ENCODE results near the gene MGAT1.

MGAT1 gene

GRCh38 chr5:180739271-180739670 is 63.3 kb downstream of the MGAT1 start:
- DNase-seq = no peak
- TF ChIP-seq EZH2 (IDR thresholded peaks at IDR 0.05; ENCODE audit: borderline replicate concordance, low read depth, low read length, severe bottlenecking) = no peak
- TF ChIP-seq, protein P1, sequence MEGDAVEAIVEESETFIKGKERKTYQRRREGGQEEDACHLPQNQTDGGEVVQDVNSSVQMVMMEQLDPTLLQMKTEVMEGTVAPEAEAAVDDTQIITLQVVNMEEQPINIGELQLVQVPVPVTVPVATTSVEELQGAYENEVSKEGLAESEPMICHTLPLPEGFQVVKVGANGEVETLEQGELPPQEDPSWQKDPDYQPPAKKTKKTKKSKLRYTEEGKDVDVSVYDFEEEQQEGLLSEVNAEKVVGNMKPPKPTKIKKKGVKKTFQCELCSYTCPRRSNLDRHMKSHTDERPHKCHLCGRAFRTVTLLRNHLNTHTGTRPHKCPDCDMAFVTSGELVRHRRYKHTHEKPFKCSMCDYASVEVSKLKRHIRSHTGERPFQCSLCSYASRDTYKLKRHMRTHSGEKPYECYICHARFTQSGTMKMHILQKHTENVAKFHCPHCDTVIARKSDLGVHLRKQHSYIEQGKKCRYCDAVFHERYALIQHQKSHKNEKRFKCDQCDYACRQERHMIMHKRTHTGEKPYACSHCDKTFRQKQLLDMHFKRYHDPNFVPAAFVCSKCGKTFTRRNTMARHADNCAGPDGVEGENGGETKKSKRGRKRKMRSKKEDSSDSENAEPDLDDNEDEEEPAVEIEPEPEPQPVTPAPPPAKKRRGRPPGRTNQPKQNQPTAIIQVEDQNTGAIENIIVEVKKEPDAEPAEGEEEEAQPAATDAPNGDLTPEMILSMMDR (IDR thresholded peaks at IDR 0.05; ENCODE audit: borderline replicate concordance, extremely low read depth, low read length, poor library complexity, severe bottlenecking) = no peak
- Histone ChIP-seq H3K9me3 (ENCODE audit: insufficient read depth, low read length, severe bottlenecking) (no peaks in the 10 kb centered on the region), H3K4me3 (ENCODE audit: low read depth in 1 of 2, low read length in 2 of 2) (no peak overlapping the region), H3K27me3 (ENCODE audit: insufficient read depth, low read length, poor library complexity) (peaks cover 7% of the 10 kb centered on the region), H3K36me3 (ENCODE audit: insufficient read depth, low read length) (no peaks in the 10 kb centered on the region), H3K4me2 (ENCODE audit: insufficient read depth, low read length) (no peak overlapping the region), H3K27ac (ENCODE audit: low read length) (no peak overlapping the region), H4K20me1 (ENCODE audit: insufficient read depth, low read length) (no peaks in the 10 kb centered on the region), H3K79me2 (ENCODE audit: insufficient read depth, low read length) (no peaks in the 10 kb centered on the region), H3K9ac (ENCODE audit: low read depth, low read length) (no peak overlapping the region), H2AFZ (ENCODE audit: low read depth, low read length) (no peak overlapping the region), H3K4me1 (ENCODE audit: insufficient read depth, low read length) (no peaks in the 10 kb centered on the region)
- no peak for ATAC-seq (ENCODE audit: insufficient read depth, low read depth)

- Histone ChIP-seq H3K9ac (ENCODE audit: low read depth, low read length) (no peak overlapping the region), H3K36me3 (ENCODE audit: insufficient read depth, low read length) (no peaks in the 10 kb centered on the region), H3K27ac (ENCODE audit: low read length) (no peak overlapping the region), H3K4me1 (ENCODE audit: insufficient read depth, low read length) (no peaks in the 10 kb centered on the region), H4K20me1 (ENCODE audit: insufficient read depth, low read length) (no peaks in the 10 kb centered on the region), H3K27me3 (ENCODE audit: insufficient read depth, low read length, poor library complexity) (peaks cover 19% of the 10 kb centered on the region), H3K4me3 (ENCODE audit: low read depth in 1 of 2, low read length in 2 of 2) (no peak overlapping the region), H2AFZ (ENCODE audit: low read depth, low read length) (no peak overlapping the region), H3K79me2 (ENCODE audit: insufficient read depth, low read length) (no peaks in the 10 kb centered on the region), H3K4me2 (ENCODE audit: insufficient read depth, low read length) (no peak overlapping the region), H3K9me3 (ENCODE audit: insufficient read depth, low read length, severe bottlenecking) (no peaks in the 10 kb centered on the region)
- ATAC-seq (ENCODE audit: insufficient read depth, low read depth) = no peak
- TF ChIP-seq, protein P1 (IDR thresholded peaks at IDR 0.05; ENCODE audit: borderline replicate concordance, extremely low read depth, low read length, poor library complexity, severe bottlenecking) = no peak
- TF ChIP-seq EZH2 (IDR thresholded peaks at IDR 0.05; ENCODE audit: borderline replicate concordance, low read depth, low read length, severe bottlenecking) = no peak
- DNase-seq = no peak
These were observed 66.1 kb downstream of the MGAT1 start for GRCh38 chr5:180736536-180736935.
